ENCODE results near the gene MEP1B.

- no peak for TF ChIP-seq EZH2phosphoT487 (IDR thresholded peaks at IDR 0.05; ENCODE audit: insufficient read depth, low read depth)
- TF ChIP-seq EZH2 (IDR thresholded peaks at IDR 0.05; ENCODE audit: insufficient read depth, poor library complexity, severe bottlenecking) = no peak
Measured at GRCh38 chr18:32213693-32214092, 23.9 kb downstream of the MEP1B start.

Measured in GM23248 (cell line).